Cardiac muscle cell (in vitro differentiated cells and primary cell): Measurements from ENCODE around the gene UBE2D2. TPM values are rescaled to one million over a fixed set of nuclear protein-coding genes. Genes with fewer than 3 reads are reported as not detected.
A peak's percentile ranks its signal among the peaks of the same experiment; 100 is the strongest.
"Not testable (repeated sequence)": the region's sequence is repeated elsewhere in the genome, so short reads cannot be mapped to it uniquely, and the experiment has no call there.

Experiments used
- DNase-seq, 2 donors: peaks; one replicate each; pipeline versions ENCODE4 v3.0.0 to v3.0.0-alpha.2; 2010 to 2017; ENCODE audit warnings: low read depth in 1 of 2, low spot score in 1 of 2
- H3K27ac ChIP-seq: fragments of 200-600 bp; sonication (generic); 2 replicates; pipeline ENCODE4 v1.5.1; 2016
- H3K27me3 ChIP-seq: fragments of 200-600 bp; sonication (generic); 2 replicates; pipeline ENCODE4 v1.6.0; 2016; ENCODE audit warnings: control low read depth
- H3K36me3 ChIP-seq: fragments of 200-600 bp; sonication (generic); 2 replicates; pipeline ENCODE4 v1.5.1; 2016; ENCODE audit warnings: control low read depth
- H3K4me1 ChIP-seq: fragments of 200-600 bp; sonication (generic); 2 replicates; pipeline ENCODE4 v1.8.1; 2017; ENCODE audit warnings: low read depth, mild to moderate bottlenecking, mixed run types
- H3K4me3 ChIP-seq: fragments of 200-600 bp; sonication (generic); 2 replicates; pipeline ENCODE4 v1.5.1; 2016; ENCODE audit warnings: mild to moderate bottlenecking
- H3K9me3 ChIP-seq: fragments of 200-600 bp; sonication (generic); 2 replicates; pipeline ENCODE4 v1.5.1; 2017; ENCODE audit warnings: low read depth, mild to moderate bottlenecking, control low read depth
- CTCF ChIP-seq: IDR thresholded peaks from 2 replicates; pipeline ENCODE4 v1.5.1; 2012; ENCODE audit warnings: low read depth, mild to moderate bottlenecking, low read length
- polyA plus RNA-seq: library from polyadenylated mRNA; unstranded; fragments of >200 nt; fragmentation: Nextera tagmentation; extraction: Ambion mirVana; gene quantifications from 2 replicates; pipeline ENCODE4 v1.2.1, GENCODE V29; 2016
- total RNA-seq: library from RNA; depleted of rRNA; stranded (reverse); fragments of >200 nt; gene quantifications from 2 replicates; pipeline ENCODE4 v1.2.3, GENCODE V29; 2016

Gene UBE2D2
- total and polyA plus RNA-seq, 2 experiments from 2014 or later, result 236 to 338 TPM

GRCh38 chr5:139577689-139578290 is 16.7 kb downstream of the UBE2D2 start:
- Histone ChIP-seq H3K9me3 (no peaks in the 10 kb centered on the region), H3K27ac (peak overlapping the region; percentile 14), H3K27me3 (no peaks in the 10 kb centered on the region), H3K4me3 (no peak overlapping the region), H3K4me1 (peaks cover 21% of the 10 kb centered on the region), H3K36me3 (no peaks in the 10 kb centered on the region)
- DNase-seq, result peak in 1 of 2 donors; percentile 16
- no peak for TF ChIP-seq CTCF

GRCh38 chr5:139578325-139578724 is 17.2 kb downstream of the UBE2D2 start:
- no peaks in the 10 kb centered on the region for H3K36me3 ChIP-seq
- H3K27me3 ChIP-seq, result no peaks in the 10 kb centered on the region
- peak overlapping the region; percentile 14 for H3K27ac ChIP-seq
- H3K9me3 ChIP-seq, result no peaks in the 10 kb centered on the region
- no peak for DNase-seq
- TF ChIP-seq CTCF, result no peak
- H3K4me3 ChIP-seq, result no peak overlapping the region
- H3K4me1 ChIP-seq, result peaks cover 21% of the 10 kb centered on the region

- not testable (repeated sequence) for H3K27me3 ChIP-seq, H3K4me3 ChIP-seq, H3K27ac ChIP-seq, H3K9me3 ChIP-seq, DNase-seq, H3K36me3 ChIP-seq
- peaks cover 11% of the 10 kb centered on the region for H3K4me1 ChIP-seq
Measured at GRCh38 chr5:139582181-139582580, 21.0 kb downstream of the UBE2D2 start.

- DNase-seq, result no peak
- Histone ChIP-seq H3K9me3 (no peaks in the 10 kb centered on the region), H3K27ac (no peak overlapping the region), H3K4me3 (no peak overlapping the region), H3K27me3 (no peaks in the 10 kb centered on the region), H3K36me3 (no peaks in the 10 kb centered on the region), H3K4me1 (no peaks in the 10 kb centered on the region)
- TF ChIP-seq CTCF, result no peak
Measured at GRCh38 chr5:139584137-139584536, 23.0 kb downstream of the UBE2D2 start.

GRCh38 chr5:139588116-139588515 is 27.0 kb downstream of the UBE2D2 start:
- peak overlapping the region; percentile 21 for H3K27ac ChIP-seq
- DNase-seq, H3K4me3 ChIP-seq, H3K9me3 ChIP-seq, H3K27me3 ChIP-seq, H3K4me1 ChIP-seq, H3K36me3 ChIP-seq: not testable (repeated sequence)

GRCh38 chr5:139588962-139589361 is 27.8 kb downstream of the UBE2D2 start:
- H3K9me3 ChIP-seq, result no peaks in the 10 kb centered on the region
- H3K36me3 ChIP-seq, result no peaks in the 10 kb centered on the region
- H3K27ac ChIP-seq, result peak overlapping the region; percentile 21
- no peak for DNase-seq
- no peaks in the 10 kb centered on the region for H3K27me3 ChIP-seq
- no peak for TF ChIP-seq CTCF
- H3K4me3 ChIP-seq, result no peak overlapping the region
- no peaks in the 10 kb centered on the region for H3K4me1 ChIP-seq

- Histone ChIP-seq H3K27ac (no peak overlapping the region), H3K27me3 (no peaks in the 10 kb centered on the region), H3K9me3 (no peaks in the 10 kb centered on the region), H3K4me3 (no peak overlapping the region), H3K4me1 (no peaks in the 10 kb centered on the region), H3K36me3 (no peaks in the 10 kb centered on the region)
- TF ChIP-seq CTCF, result no peak
- no peak for DNase-seq
Measured at GRCh38 chr5:139592289-139592688, 31.1 kb downstream of the UBE2D2 start.

- not testable (repeated sequence) for DNase-seq, H3K27me3 ChIP-seq, H3K27ac ChIP-seq, H3K4me1 ChIP-seq, H3K36me3 ChIP-seq, H3K9me3 ChIP-seq, H3K4me3 ChIP-seq
Measured at GRCh38 chr5:139593076-139593475, 31.9 kb downstream of the UBE2D2 start.
